ENCODE data around the gene BNC2. TPM values are rescaled to one million over a fixed set of nuclear protein-coding genes. Genes with fewer than 3 reads are reported as not detected.
A peak's percentile ranks its signal among the peaks of the same experiment; 100 is the strongest.

Gene BNC2
- total and polyA plus RNA-seq, 2 donors (not counting 1 experiment from before 2014, with no cell fraction given), result 34.7 to 39.1 TPM

DNA sequence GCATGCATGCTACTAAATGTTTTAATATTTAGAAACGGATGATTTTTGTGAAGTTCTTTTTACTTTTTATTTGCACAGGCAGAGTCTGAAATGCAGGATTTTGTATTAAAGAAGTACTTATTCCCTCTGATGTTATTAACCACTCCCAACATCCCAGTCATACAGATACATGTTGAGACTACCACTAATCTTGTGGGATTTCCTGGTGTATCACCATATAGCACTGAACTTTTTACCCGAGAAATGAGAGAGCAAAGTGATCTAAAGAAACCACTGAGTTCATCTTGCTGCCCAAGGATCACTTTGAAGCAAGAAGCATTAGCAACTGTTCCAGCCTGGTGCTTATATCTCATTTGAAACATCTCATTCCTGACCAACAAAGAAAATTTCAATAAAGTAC is 443.8 kb downstream of the BNC2 start:
- peaks cover 2% of the 10 kb centered on the region for H3K36me3 ChIP-seq (ENCODE audit: control insufficient read depth, insufficient read depth, low read length)
- no peaks in the 10 kb centered on the region for H3K27me3 ChIP-seq (ENCODE audit: control insufficient read depth, insufficient read depth, low read length)
- H3K9me3 ChIP-seq (ENCODE audit: control insufficient read depth, insufficient read depth, low read depth, low read length), result no peaks in the 10 kb centered on the region
- no peak for TF ChIP-seq EZH2 (IDR thresholded peaks at IDR 0.05; ENCODE audit: low read length, missing control alignments)
- TF ChIP-seq, protein P1, sequence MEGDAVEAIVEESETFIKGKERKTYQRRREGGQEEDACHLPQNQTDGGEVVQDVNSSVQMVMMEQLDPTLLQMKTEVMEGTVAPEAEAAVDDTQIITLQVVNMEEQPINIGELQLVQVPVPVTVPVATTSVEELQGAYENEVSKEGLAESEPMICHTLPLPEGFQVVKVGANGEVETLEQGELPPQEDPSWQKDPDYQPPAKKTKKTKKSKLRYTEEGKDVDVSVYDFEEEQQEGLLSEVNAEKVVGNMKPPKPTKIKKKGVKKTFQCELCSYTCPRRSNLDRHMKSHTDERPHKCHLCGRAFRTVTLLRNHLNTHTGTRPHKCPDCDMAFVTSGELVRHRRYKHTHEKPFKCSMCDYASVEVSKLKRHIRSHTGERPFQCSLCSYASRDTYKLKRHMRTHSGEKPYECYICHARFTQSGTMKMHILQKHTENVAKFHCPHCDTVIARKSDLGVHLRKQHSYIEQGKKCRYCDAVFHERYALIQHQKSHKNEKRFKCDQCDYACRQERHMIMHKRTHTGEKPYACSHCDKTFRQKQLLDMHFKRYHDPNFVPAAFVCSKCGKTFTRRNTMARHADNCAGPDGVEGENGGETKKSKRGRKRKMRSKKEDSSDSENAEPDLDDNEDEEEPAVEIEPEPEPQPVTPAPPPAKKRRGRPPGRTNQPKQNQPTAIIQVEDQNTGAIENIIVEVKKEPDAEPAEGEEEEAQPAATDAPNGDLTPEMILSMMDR (conservative IDR thresholded peaks at IDR 0.05 in 1 of 2, IDR thresholded peaks at IDR 0.05 in 1 of 2; ENCODE audit: low read depth in 1 of 2, low read length in 2 of 2), result no peak
- H2AFZ ChIP-seq (ENCODE audit: low read length), result no peak overlapping the region
- H3K4me3 ChIP-seq (replicated peaks in 1 of 4; ENCODE audit: control extremely low read depth in 1 of 4, insufficient read depth in 1 of 4, low read depth in 3 of 4, low read length in 4 of 4), result no peak overlapping the region
- H3K4me2 ChIP-seq (ENCODE audit: extremely low read depth, insufficient read depth, low read length), result no peak overlapping the region
- no peak overlapping the region for H3K9ac ChIP-seq (ENCODE audit: insufficient read depth, low read length)
- H4K20me1 ChIP-seq (ENCODE audit: control insufficient read depth, extremely low read depth, insufficient read depth, low read length), result no peaks in the 10 kb centered on the region
- H3K4me1 ChIP-seq (ENCODE audit: control insufficient read depth, extremely low read depth, insufficient read depth, low read length), result peaks cover 7% of the 10 kb centered on the region
- no peak for DNase-seq (ENCODE audit: low read depth in 2 of 2)
- no peaks in the 10 kb centered on the region for H3K79me2 ChIP-seq (ENCODE audit: control insufficient read depth, insufficient read depth, low read length)
- no peak overlapping the region for H3K27ac ChIP-seq (ENCODE audit: insufficient read depth, low read length)

DNA sequence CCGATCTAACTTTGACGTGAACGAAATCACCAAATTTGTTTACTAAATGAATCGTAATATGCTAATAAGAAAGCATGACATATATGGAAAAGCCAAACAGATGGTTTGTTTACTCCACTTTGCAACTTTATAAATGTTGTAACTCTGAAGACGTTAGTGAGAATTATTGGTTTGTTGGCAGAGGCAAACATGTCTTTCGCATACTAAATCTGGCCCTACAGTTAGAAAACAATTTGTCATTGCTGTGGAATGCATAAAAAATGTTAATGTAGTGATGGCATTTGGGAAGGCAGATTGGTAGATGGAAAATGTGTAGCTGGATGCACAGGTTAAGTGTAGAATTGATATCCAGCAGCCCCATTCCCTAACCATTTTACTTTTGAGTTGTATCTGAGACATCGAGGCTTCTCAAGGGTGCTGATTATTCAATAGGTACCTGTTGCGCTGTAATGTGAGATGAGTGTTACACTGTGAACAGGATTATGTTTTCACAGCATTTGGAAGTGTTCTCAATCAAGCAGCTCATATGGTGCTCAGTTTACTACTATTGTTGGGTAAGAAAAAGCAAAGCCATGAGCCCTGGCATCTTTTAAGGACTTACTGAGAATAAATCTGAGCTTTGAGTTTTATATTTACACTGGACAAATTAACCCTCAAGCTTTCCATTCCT is 444.8 kb downstream of the BNC2 start:
- TF ChIP-seq, protein P1 (conservative IDR thresholded peaks at IDR 0.05 in 1 of 2, IDR thresholded peaks at IDR 0.05 in 1 of 2; ENCODE audit: low read depth in 1 of 2, low read length in 2 of 2), result no peak
- TF ChIP-seq EZH2 (IDR thresholded peaks at IDR 0.05; ENCODE audit: low read length, missing control alignments), result no peak
- H3K79me2 ChIP-seq (ENCODE audit: control insufficient read depth, insufficient read depth, low read length), result no peaks in the 10 kb centered on the region
- peaks cover 2% of the 10 kb centered on the region for H3K36me3 ChIP-seq (ENCODE audit: control insufficient read depth, insufficient read depth, low read length)
- no peak overlapping the region for H2AFZ ChIP-seq (ENCODE audit: low read length)
- peak; percentile 79 to 82 for DNase-seq (ENCODE audit: low read depth in 2 of 2)
- H3K27me3 ChIP-seq (ENCODE audit: control insufficient read depth, insufficient read depth, low read length), result no peaks in the 10 kb centered on the region
- H4K20me1 ChIP-seq (ENCODE audit: control insufficient read depth, extremely low read depth, insufficient read depth, low read length), result no peaks in the 10 kb centered on the region
- peak overlapping the region; percentile 46 for H3K4me2 ChIP-seq (ENCODE audit: extremely low read depth, insufficient read depth, low read length)
- H3K4me3 ChIP-seq (replicated peaks in 1 of 4; ENCODE audit: control extremely low read depth in 1 of 4, insufficient read depth in 1 of 4, low read depth in 3 of 4, low read length in 4 of 4), result no peak overlapping the region
- H3K9me3 ChIP-seq (ENCODE audit: control insufficient read depth, insufficient read depth, low read depth, low read length), result no peaks in the 10 kb centered on the region
- no peak overlapping the region for H3K9ac ChIP-seq (ENCODE audit: insufficient read depth, low read length)
- H3K4me1 ChIP-seq (ENCODE audit: control insufficient read depth, extremely low read depth, insufficient read depth, low read length), result peaks cover 7% of the 10 kb centered on the region
- H3K27ac ChIP-seq (ENCODE audit: insufficient read depth, low read length), result peak overlapping the region; percentile 16

DNA sequence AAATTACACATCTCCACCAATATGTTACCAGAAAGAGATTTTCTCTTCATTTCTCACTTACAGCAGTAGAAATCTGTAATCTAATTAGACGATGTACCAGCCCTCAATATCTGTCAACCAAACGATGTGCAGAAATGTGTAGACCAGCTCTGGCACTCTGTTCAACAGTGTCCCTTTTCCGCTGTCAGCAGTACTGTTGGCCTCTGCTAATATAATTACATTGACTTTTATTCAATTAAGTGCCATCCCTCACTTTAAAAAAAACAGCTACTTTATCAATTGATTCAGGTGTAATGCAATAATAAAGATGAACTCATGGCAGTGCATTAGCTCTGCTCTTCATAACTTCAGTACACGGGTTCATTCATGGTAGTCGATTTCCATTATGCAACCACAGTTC is 448.4 kb downstream of the BNC2 start:
- no peak for DNase-seq (ENCODE audit: low read depth in 2 of 2)
- H3K9me3 ChIP-seq (ENCODE audit: control insufficient read depth, insufficient read depth, low read depth, low read length), result no peaks in the 10 kb centered on the region
- no peak overlapping the region for H2AFZ ChIP-seq (ENCODE audit: low read length)
- no peak overlapping the region for H3K9ac ChIP-seq (ENCODE audit: insufficient read depth, low read length)
- peaks cover 2% of the 10 kb centered on the region for H3K36me3 ChIP-seq (ENCODE audit: control insufficient read depth, insufficient read depth, low read length)
- H3K4me3 ChIP-seq (replicated peaks in 1 of 4; ENCODE audit: control extremely low read depth in 1 of 4, insufficient read depth in 1 of 4, low read depth in 3 of 4, low read length in 4 of 4), result no peak overlapping the region
- no peaks in the 10 kb centered on the region for H3K27me3 ChIP-seq (ENCODE audit: control insufficient read depth, insufficient read depth, low read length)
- H3K79me2 ChIP-seq (ENCODE audit: control insufficient read depth, insufficient read depth, low read length), result no peaks in the 10 kb centered on the region
- no peaks in the 10 kb centered on the region for H4K20me1 ChIP-seq (ENCODE audit: control insufficient read depth, extremely low read depth, insufficient read depth, low read length)
- H3K4me2 ChIP-seq (ENCODE audit: extremely low read depth, insufficient read depth, low read length), result no peak overlapping the region
- TF ChIP-seq EZH2 (IDR thresholded peaks at IDR 0.05; ENCODE audit: low read length, missing control alignments), result no peak
- TF ChIP-seq, protein P1 (conservative IDR thresholded peaks at IDR 0.05 in 1 of 2, IDR thresholded peaks at IDR 0.05 in 1 of 2; ENCODE audit: low read depth in 1 of 2, low read length in 2 of 2), result no peak
- peaks cover 10% of the 10 kb centered on the region for H3K4me1 ChIP-seq (ENCODE audit: control insufficient read depth, extremely low read depth, insufficient read depth, low read length)
- no peak overlapping the region for H3K27ac ChIP-seq (ENCODE audit: insufficient read depth, low read length)

Measured in fibroblast of lung (primary cell).